ENCODE measurements around the gene MAJIN. TPM values are rescaled to one million over a fixed set of nuclear protein-coding genes. Genes with fewer than 3 reads are reported as not detected.

MAJIN gene, protein sequence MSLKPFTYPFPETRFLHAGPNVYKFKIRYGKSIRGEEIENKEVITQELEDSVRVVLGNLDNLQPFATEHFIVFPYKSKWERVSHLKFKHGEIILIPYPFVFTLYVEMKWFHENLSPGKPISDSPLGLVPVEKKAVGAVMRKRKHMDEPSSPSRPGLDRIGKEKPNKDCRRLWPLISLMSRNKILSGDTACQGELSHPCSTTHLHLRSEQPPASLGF
- total RNA-seq, result not detected in 2 replicates
- long read RNA-seq, result 0 reads

DNA sequence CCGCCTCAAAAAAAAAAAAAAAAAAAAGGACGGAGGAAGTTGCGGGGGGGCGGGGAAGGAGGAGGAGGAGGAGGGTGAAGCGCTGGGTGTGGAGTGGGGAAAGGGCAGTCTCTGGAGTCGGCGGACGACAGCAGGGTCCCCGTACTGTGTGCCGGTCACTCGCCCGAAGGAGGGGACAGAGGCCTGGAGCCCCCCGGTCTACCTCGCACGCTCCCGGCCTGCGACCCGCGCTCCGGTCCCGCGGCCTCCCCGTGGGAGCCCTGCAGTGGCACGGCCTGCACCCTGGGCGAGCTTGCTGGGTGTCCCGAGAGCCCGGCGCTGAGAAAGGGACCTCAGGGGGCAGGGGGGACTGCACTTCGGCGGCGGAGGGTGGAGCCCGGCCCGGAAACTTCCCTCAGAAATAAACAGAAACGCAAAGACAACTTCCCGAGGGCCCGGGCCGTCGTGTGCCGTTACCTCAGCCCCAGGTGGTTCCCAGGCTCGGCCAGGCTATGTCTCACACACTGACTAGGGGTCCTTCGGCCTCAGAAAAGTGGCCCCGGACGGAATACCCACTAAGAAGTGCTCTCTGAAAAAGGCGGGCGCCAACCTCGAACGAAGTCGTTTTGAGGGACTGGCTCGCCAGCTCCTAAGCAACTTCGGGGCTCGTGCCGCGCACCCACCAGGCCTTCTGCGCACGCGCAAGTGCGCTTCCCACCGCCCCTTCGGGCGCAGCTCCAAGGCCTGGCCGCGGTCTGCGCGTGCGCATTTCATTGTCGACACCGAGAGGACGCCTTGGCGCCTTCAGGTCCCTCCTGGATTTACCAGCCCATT lies at the start of gene MAJIN:
TSS of gene MAJIN (minus strand) at position 688 of the 813 bp plus-strand sequence. CDS start 12,703 bp downstream, outside the sequence.
- Mint-ChIP-seq H3K4me3 (ENCODE audit: unreplicated experiment) (no peak within 1 kb of the TSS), H3K4me1 (ENCODE audit: unreplicated experiment) (peaks cover 8% of the 10 kb centered on the region), H3K27ac (ENCODE audit: unreplicated experiment) (no peak within 1 kb of the TSS), H3K9me3 (ENCODE audit: unreplicated experiment) (no peaks in the 10 kb centered on the region), H3K27me3 (ENCODE audit: unreplicated experiment) (no peaks in the 10 kb centered on the region), H3K36me3 (ENCODE audit: unreplicated experiment) (no peaks in the 10 kb centered on the region)
- no peak for DNase-seq (ENCODE audit: extremely low spot score, unreplicated experiment)
- TF ChIP-seq, protein P1, sequence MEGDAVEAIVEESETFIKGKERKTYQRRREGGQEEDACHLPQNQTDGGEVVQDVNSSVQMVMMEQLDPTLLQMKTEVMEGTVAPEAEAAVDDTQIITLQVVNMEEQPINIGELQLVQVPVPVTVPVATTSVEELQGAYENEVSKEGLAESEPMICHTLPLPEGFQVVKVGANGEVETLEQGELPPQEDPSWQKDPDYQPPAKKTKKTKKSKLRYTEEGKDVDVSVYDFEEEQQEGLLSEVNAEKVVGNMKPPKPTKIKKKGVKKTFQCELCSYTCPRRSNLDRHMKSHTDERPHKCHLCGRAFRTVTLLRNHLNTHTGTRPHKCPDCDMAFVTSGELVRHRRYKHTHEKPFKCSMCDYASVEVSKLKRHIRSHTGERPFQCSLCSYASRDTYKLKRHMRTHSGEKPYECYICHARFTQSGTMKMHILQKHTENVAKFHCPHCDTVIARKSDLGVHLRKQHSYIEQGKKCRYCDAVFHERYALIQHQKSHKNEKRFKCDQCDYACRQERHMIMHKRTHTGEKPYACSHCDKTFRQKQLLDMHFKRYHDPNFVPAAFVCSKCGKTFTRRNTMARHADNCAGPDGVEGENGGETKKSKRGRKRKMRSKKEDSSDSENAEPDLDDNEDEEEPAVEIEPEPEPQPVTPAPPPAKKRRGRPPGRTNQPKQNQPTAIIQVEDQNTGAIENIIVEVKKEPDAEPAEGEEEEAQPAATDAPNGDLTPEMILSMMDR (IDR thresholded peaks at IDR 0.05), result no peak

DNA sequence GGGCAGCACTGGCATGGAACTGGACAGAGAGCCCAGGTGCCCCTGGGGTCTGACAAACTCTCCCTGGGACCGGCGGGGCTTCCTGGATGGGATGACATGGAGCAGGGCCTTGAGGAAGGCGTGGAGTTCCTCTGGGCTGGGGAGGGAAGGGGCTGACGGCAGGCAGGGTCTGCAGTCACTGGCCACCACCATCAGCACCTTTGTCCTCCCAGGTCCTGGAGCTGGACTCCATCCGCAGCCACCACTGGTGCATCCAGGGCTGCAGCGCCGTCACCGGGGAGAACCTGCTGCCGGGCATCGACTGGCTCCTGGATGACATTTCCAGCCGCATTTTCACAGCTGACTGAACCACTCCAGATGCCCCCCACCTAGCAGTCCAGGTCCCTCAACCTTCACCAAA lies 49.6 kb upstream of the MAJIN start:
- Mint-ChIP-seq H3K9me3 (ENCODE audit: unreplicated experiment) (no peaks in the 10 kb centered on the region), H3K4me3 (ENCODE audit: unreplicated experiment) (no peak overlapping the region), H3K4me1 (ENCODE audit: unreplicated experiment) (no peaks in the 10 kb centered on the region), H3K27me3 (ENCODE audit: unreplicated experiment) (no peaks in the 10 kb centered on the region), H3K36me3 (ENCODE audit: unreplicated experiment) (peaks cover 9% of the 10 kb centered on the region), H3K27ac (ENCODE audit: unreplicated experiment) (no peak overlapping the region)
- TF ChIP-seq, protein P1 (IDR thresholded peaks at IDR 0.05), result no peak
- no peak for DNase-seq (ENCODE audit: extremely low spot score, unreplicated experiment)

DNA sequence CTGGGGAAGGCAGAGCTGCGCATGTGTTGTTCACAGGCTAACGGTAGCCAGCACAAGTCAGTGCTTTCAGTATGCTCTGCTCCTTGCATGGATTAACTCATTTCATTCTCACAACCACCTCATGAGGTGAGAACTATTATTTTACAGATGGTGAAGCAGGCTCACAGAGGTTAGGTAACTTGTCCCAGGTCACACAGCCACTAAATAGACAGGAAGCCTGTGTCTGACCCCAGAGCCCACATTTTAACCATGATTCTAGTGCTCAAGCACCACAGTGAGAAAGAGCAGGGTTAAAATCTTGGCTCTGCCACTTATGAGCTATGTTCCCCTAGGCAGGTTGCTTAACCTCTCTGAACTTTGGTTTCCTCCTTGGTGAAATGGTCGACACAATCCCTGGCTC lies 49.1 kb upstream of the MAJIN start:
- Mint-ChIP-seq H3K9me3 (ENCODE audit: unreplicated experiment) (no peaks in the 10 kb centered on the region), H3K27ac (ENCODE audit: unreplicated experiment) (no peak overlapping the region), H3K4me3 (ENCODE audit: unreplicated experiment) (no peak overlapping the region), H3K4me1 (ENCODE audit: unreplicated experiment) (no peaks in the 10 kb centered on the region), H3K27me3 (ENCODE audit: unreplicated experiment) (no peaks in the 10 kb centered on the region), H3K36me3 (ENCODE audit: unreplicated experiment) (peaks cover 12% of the 10 kb centered on the region)
- TF ChIP-seq, protein P1 (IDR thresholded peaks at IDR 0.05), result no peak
- no peak for DNase-seq (ENCODE audit: extremely low spot score, unreplicated experiment)

DNA sequence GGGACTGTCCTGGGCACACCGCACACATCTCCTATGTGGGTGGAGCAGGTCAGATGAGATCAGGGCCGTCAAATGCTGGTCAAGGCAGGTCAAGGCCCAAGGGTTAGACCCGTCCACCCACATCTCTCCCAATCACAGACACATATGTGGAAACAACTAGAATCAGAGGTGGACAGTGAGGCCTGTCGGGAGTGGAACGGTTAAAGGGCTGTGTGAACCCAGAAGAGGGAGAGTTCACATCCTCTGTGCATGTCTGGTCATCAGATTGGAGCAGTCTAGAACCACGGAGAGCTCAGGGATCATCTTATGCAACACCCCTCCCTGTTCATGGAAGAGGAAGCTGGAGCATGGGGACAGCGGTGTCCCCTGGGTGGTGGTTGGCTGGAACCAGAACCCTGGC lies 47.9 kb upstream of the MAJIN start:
- no peak overlapping the region for H3K4me3 Mint-ChIP-seq (ENCODE audit: unreplicated experiment)
- no peaks in the 10 kb centered on the region for H3K9me3 Mint-ChIP-seq (ENCODE audit: unreplicated experiment)
- H3K27me3 Mint-ChIP-seq (ENCODE audit: unreplicated experiment), result no peaks in the 10 kb centered on the region
- TF ChIP-seq, protein P1 (IDR thresholded peaks at IDR 0.05), result no peak
- no peak overlapping the region for H3K27ac Mint-ChIP-seq (ENCODE audit: unreplicated experiment)
- H3K4me1 Mint-ChIP-seq (ENCODE audit: unreplicated experiment), result peaks cover 4% of the 10 kb centered on the region
- peaks cover 12% of the 10 kb centered on the region for H3K36me3 Mint-ChIP-seq (ENCODE audit: unreplicated experiment)
- DNase-seq (ENCODE audit: extremely low spot score, unreplicated experiment), result no peak

DNA sequence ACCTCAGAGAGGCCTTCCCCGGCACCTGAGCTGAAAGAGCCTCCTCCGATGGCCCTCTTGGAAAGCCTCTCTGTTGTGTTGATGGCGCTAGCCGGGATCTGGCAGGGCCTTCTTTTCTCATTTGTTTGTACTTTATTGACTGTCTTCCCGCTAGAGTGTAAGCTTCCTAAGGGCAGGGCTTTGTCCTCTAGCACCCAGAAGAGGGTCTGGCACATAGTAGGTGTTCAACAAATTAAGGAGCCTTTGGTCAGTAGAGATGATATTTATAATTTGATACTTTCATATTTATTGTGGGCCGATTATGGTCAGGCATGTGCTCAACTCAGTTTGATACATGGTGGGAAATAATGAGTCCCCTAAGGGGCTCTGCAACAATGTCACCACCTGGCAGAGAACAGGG lies 46.0 kb upstream of the MAJIN start:
- Mint-ChIP-seq H3K27me3 (ENCODE audit: unreplicated experiment) (no peaks in the 10 kb centered on the region), H3K4me1 (ENCODE audit: unreplicated experiment) (peaks cover 11% of the 10 kb centered on the region), H3K27ac (ENCODE audit: unreplicated experiment) (no peak overlapping the region), H3K9me3 (ENCODE audit: unreplicated experiment) (no peaks in the 10 kb centered on the region), H3K36me3 (ENCODE audit: unreplicated experiment) (peaks cover 12% of the 10 kb centered on the region), H3K4me3 (ENCODE audit: unreplicated experiment) (no peak overlapping the region)
- DNase-seq (ENCODE audit: extremely low spot score, unreplicated experiment), result no peak
- TF ChIP-seq, protein P1 (IDR thresholded peaks at IDR 0.05), result no peak

Data from osteocyte (in vitro differentiated cells).